GM20000 (cell line): ENCODE measurements around the gene DRC3.

Experiments used
- DNase-seq: peaks from one replicate; pipeline ENCODE4 v3.0.0; 2012; ENCODE audit warnings: low spot score
- CTCF ChIP-seq: IDR thresholded peaks from 2 replicates; pipeline ENCODE4 v1.5.1; 2012; ENCODE audit warnings: mild to moderate bottlenecking, control low read depth; ENCODE audit errors: extremely low read depth, missing control alignments

The DRC3 gene

GRCh38 chr17:18011286-18011685 lies 38.6 kb downstream of the DRC3 start:
- DNase-seq: no peak
- no peak for TF ChIP-seq CTCF

- TF ChIP-seq CTCF: no peak
- DNase-seq: no peak
Measured at GRCh38 chr17:18014006-18014405, 41.3 kb downstream of the DRC3 start.

- no peak for DNase-seq
- no peak for TF ChIP-seq CTCF
Measured at GRCh38 chr17:18015593-18015992, 42.9 kb downstream of the DRC3 start.

- no peak for DNase-seq
- no peak for TF ChIP-seq CTCF
Measured at GRCh38 chr17:18016426-18016825, 43.8 kb downstream of the DRC3 start.

GRCh38 chr17:18017958-18018357 lies 45.3 kb downstream of the DRC3 start:
- no peak for TF ChIP-seq CTCF
- DNase-seq: no peak

- no peak for DNase-seq
- TF ChIP-seq CTCF: no peak
Measured at GRCh38 chr17:18018411-18018921, 45.8 kb downstream of the DRC3 start.

- no peak for DNase-seq
- no peak for TF ChIP-seq CTCF
Measured at GRCh38 chr17:18019838-18020154, 47.1 kb downstream of the DRC3 start.

GRCh38 chr17:18020971-18021370 lies 48.3 kb downstream of the DRC3 start:
- DNase-seq: no peak
- no peak for TF ChIP-seq CTCF
